HT1080 (cell line): ENCODE results near the gene SLC35B1. TPM values are rescaled to one million over a fixed set of nuclear protein-coding genes. Genes with fewer than 3 reads are reported as not detected.
"Not testable (repeated sequence)": the region's sequence is repeated elsewhere in the genome, so short reads cannot be mapped to it uniquely, and the experiment has no call there.

Source experiments
- DNase-seq: peaks from one replicate; pipeline ENCODE4 v3.0.0-alpha.2; 2015; ENCODE audit warnings: low read depth
- total RNA-seq: library from RNA; depleted of rRNA; stranded (reverse); fragments of >200 nt; shearing (Covaris generic); gene quantifications from 2 replicates; pipeline ENCODE4 v1.2.3, GENCODE V29; 2014

Gene SLC35B1
- total RNA-seq, 1 experiment from 2014 or later: 77.1 TPM

GRCh38 chr17:49734515-49735490, 27.0 kb upstream of the SLC35B1 start:
- no peak for DNase-seq

- DNase-seq: no peak
Observed at GRCh38 chr17:49731435-49731831, 23.7 kb upstream of the SLC35B1 start.

GRCh38 chr17:49730785-49731434, 23.1 kb upstream of the SLC35B1 start:
- no peak for DNase-seq

GRCh38 chr17:49730078-49730784, 22.5 kb upstream of the SLC35B1 start:
- no peak for DNase-seq

- DNase-seq: no peak
Observed at GRCh38 chr17:49729069-49729468, 21.3 kb upstream of the SLC35B1 start.

- DNase-seq: no peak
Observed at GRCh38 chr17:49728425-49728824, 20.7 kb upstream of the SLC35B1 start.

GRCh38 chr17:49727380-49727779, 19.6 kb upstream of the SLC35B1 start:
- DNase-seq: no peak

- DNase-seq: no peak
Observed at GRCh38 chr17:49725452-49726130, 17.8 kb upstream of the SLC35B1 start.

- DNase-seq: not testable (repeated sequence)
Observed at GRCh38 chr17:49724552-49724951, 16.8 kb upstream of the SLC35B1 start.

- no peak for DNase-seq
Observed at GRCh38 chr17:49723423-49723822, 15.7 kb upstream of the SLC35B1 start.

GRCh38 chr17:49722066-49722465, 14.3 kb upstream of the SLC35B1 start:
- no peak for DNase-seq

GRCh38 chr17:49717371-49717861, 9.7 kb upstream of the SLC35B1 start:
- DNase-seq: peak; percentile 28

- DNase-seq: no peak
Observed at GRCh38 chr17:49716668-49717364, 9.1 kb upstream of the SLC35B1 start.

- DNase-seq: peak; percentile 13
Observed at GRCh38 chr17:49715717-49716279, 8.0 kb upstream of the SLC35B1 start.

- DNase-seq: peak; percentile 55
Observed at GRCh38 chr17:49715216-49715615, 7.5 kb upstream of the SLC35B1 start.

GRCh38 chr17:49708515-49709183, 885 bp upstream of the SLC35B1 start:
- peak; percentile 38 for DNase-seq

- DNase-seq: no peak
Observed at GRCh38 chr17:49707246-49707607, 537 bp downstream of the SLC35B1 start.

GRCh38 chr17:49705254-49705653, 2.5 kb downstream of the SLC35B1 start:
- no peak for DNase-seq

GRCh38 chr17:49703557-49704277, 4.0 kb downstream of the SLC35B1 start:
- DNase-seq: peak; percentile 31
